Embryonic facial prominence (tissue), 1 donor: ENCODE results near the gene CYBC1.
"Not testable (repeated sequence)": the region's sequence is repeated elsewhere in the genome, so short reads cannot be mapped to it uniquely, and the experiment has no call there.

ENCODE experiments used
- DNase-seq: peaks from one replicate; pipeline ENCODE4 v3.0.0-alpha.2; 2016; ENCODE audit errors: extremely low spot score

The CYBC1 gene

GRCh38 chr17:82435103-82435502 is 15.4 kb downstream of the CYBC1 start:
- no peak for DNase-seq

- DNase-seq: no peak
Observed at GRCh38 chr17:82434216-82434565, 16.4 kb downstream of the CYBC1 start.

DNA sequence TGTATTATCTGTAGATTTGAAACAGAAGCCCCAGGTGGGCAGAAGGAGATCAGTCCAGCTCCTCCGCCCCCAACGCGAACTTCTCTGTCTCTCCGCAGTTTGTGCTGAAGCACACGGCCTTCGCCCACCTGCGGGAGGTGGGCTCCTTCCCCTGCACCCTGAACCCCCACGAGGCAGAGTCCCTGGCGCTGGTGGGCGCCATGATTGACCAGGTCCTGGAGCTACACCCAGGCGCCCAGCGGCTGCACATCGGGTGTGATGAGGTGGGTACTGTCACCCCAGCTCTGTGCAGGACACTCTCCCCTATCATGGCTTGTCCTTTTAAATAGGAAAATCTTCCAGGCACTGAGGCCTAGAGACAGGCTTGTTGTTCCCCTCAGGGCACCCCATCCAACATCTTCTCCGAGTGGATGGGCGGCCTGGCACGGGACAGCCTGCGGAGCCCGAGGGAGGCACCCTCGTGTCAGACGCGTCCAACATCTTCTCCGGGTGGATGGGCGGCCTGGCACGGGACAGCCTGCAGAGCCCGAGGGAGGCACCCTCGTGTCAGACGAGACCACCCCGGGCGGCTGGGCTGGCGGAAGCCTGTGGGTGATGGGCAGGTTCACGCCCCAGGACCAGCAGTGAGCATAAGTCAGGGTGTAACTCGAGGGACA is 16.9 kb downstream of the CYBC1 start:
- DNase-seq: no peak

GRCh38 chr17:82432017-82432416 is 18.5 kb downstream of the CYBC1 start:
- DNase-seq: no peak

GRCh38 chr17:82429824-82430223 is 20.7 kb downstream of the CYBC1 start:
- DNase-seq: no peak

GRCh38 chr17:82428546-82428945 is 22.0 kb downstream of the CYBC1 start:
- no peak for DNase-seq

GRCh38 chr17:82424863-82425159 is 25.7 kb downstream of the CYBC1 start:
- DNase-seq: no peak

- no peak for DNase-seq
Observed at GRCh38 chr17:82424001-82424862, 26.3 kb downstream of the CYBC1 start.

DNA sequence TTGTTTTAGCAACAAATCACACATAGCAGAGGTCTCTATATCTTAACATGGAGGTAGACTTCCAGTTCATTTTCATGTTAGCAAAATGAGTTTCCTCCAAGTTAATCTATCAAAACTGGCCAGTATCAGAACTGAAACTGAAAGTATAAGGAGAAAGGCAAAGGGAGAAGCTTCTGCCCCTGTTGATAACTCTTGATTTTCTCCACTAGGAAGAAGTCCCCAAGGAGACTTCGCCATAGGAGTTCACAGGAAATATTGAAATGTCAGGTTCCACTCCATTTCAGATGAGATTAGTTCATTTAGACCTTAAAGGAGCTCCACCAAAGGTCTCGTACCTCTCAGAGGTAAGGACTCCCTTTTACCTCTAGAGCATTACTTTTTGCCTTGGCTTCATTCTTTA is 31.0 kb downstream of the CYBC1 start:
- no peak for DNase-seq

DNA sequence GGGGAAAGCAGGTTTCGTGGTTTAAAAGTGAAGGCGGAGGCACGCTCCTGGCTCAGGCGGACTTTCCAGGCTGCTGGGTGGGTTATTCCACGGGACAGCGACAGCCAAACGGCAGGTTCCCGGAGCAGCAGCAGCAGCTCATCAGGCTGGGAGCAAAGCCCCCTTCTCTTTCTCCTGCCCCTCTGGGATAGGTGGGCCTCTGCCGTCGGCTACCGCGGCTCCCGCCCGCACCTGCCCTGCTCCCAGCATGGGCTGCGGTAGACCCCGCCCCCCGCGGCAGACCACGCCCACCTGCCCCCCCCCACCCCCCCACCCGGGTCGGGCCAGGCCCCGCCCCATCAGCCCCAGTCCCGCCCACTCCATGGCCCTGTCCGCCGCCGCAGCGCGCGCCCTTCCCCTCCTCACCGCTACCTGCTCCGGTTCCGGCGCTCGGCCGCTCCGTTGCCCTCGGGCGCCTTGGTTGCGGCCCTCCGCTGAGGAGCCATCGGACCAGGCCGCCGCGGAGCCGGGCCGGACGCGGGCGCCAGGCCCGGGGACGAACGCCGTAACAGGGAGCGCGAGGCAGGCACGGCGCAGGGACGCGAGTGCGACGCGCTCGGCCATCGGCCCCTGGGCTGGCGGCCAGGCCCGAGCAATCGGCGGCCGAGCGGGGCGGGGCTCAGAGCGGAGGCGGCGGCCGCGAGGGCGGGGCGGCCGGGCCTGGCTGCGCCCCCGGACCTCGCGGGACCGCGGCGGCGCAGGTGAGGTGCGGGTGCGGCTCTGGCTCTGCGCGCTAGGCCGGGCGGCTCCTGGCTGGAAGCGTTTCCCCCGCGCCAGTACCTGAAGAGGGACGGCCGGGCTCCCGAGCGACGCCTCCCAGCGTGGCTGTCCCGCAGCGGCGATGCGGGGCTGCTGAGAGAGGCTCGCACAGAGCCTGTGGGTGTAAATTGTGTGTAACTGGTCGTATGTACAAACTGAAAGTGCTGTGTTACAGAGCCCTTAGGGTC is 32.3 kb downstream of the CYBC1 start, which contains the start of the genes HEXD and OGFOD3:
HEXD (plus strand) TSS at position 347 of the 986 bp plus-strand sequence. CDS start 1,453 bp downstream, outside the sequence.
OGFOD3 (minus strand) TSS at position 586 of the 986 bp plus-strand sequence; CDS start at position 485, 101 bp downstream.
- DNase-seq: peak; percentile 53

GRCh38 chr17:82416771-82417170 is 33.8 kb downstream of the CYBC1 start:
- no peak for DNase-seq

- no peak for DNase-seq
Observed at GRCh38 chr17:82416264-82416663, 34.3 kb downstream of the CYBC1 start.

- DNase-seq: no peak
Observed at GRCh38 chr17:82415786-82416185, 34.8 kb downstream of the CYBC1 start.

DNA sequence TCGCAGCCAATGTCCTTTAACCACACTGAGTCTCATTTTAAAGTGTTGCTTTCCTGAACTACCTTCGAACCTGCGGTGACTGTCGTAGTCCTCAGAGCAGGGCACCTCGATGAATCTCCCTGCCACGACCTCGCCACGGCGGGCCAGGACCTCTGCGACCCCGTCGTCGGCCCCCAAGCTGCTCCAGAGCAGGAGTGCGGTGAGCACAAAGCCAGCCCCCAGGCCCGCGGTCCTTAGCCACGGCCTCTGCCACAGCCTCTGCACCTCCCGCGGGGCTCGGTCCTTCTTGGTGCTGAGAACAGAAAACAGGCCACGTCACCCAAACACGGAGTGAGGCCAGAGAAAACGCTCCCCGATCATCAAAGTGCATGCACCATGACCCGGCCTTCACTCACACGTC is 35.2 kb downstream of the CYBC1 start:
- DNase-seq: no peak

- DNase-seq: peak; percentile 29
Observed at GRCh38 chr17:82414548-82415281, 35.8 kb downstream of the CYBC1 start.

- DNase-seq: no peak
Observed at GRCh38 chr17:82412535-82413520, 37.7 kb downstream of the CYBC1 start.

- not testable (repeated sequence) for DNase-seq
Observed at GRCh38 chr17:82412081-82412480, 38.5 kb downstream of the CYBC1 start.

GRCh38 chr17:82411396-82412053 is 39.0 kb downstream of the CYBC1 start:
- no peak for DNase-seq

DNA sequence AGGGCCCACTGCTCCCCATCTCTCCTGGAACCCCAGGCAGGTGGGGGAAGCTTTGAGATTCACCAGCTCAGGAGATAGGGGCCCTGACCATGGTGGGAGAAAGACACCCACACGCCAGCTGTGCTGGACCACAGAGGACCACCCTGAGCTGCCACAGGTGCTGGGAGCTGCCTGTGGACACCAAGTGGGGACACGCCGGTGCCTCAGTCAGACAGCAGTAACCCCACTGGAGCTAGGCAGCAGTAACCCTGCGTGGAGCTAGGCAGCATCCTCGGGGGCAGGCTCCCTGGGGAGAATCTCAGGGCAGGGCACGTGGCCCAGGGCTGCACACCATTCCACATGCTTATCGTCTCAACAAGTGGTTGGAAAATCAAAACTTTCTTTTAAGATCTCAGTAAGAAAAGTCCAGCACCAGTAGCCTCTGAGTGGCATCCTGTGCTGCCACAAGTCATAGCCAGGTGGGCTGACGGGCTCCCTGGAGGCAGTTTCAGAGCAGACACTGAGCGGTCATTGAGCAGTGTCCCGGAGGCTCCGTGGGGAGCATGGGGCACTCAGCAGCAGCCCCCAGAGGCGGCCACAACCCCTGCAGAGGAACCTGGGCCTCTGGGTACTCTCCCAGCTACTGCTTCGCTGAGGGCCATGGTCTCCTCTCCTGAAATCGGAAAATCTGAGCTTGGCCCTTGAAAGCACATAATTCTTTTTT is 40.4 kb downstream of the CYBC1 start:
- no peak for DNase-seq
